Thyroid gland (tissue), 4 donors: ENCODE measurements around the gene YWHAG.
"Not testable (repeated sequence)": the region's sequence is repeated elsewhere in the genome, so short reads cannot be mapped to it uniquely, and the experiment has no call there.

Experiments
- CTCF ChIP-seq, 6 experiments: fragments of 200-600 bp in 3 of 6; fragments of 450-650 bp in 3 of 6; sonication (generic) in 3 of 6; IDR thresholded peaks; one replicate each; pipeline ENCODE4 v1.5.1; 2016 to 2019; ENCODE audit warnings: antibody characterized with exemption in 6 of 6, mild to moderate bottlenecking in 2 of 6, inconsistent platforms in 1 of 6, moderate library complexity in 1 of 6
- POLR2A ChIP-seq, 2 donors: fragments of 450-650 bp; IDR thresholded peaks; one replicate each; pipeline ENCODE4 v1.6.1; 2017; ENCODE audit warnings: antibody characterized with exemption in 2 of 2, mild to moderate bottlenecking in 2 of 2, moderate library complexity in 1 of 2

GRCh38 chr7:76292911-76293310 is 65.9 kb downstream of the YWHAG start:
- TF ChIP-seq CTCF, POLR2A (IDR thresholded peaks at IDR 0.05): not testable (repeated sequence)
